A204.1 (cell line): ENCODE measurements around the gene MYOM1.

ENCODE experiments used
- FAIRE-seq: peaks from 2 replicates; lab custom pipeline; 2012; peaks lifted over from hg19 to GRCh38; lab: Jason Lieb, UNC

Gene MYOM1

GRCh38 chr18:3115447-3116030 is 104.2 kb downstream of the MYOM1 start:
- FAIRE-seq = no peak

GRCh38 chr18:3114451-3114850 is 105.3 kb downstream of the MYOM1 start:
- FAIRE-seq = no peak

GRCh38 chr18:3114026-3114425 is 105.7 kb downstream of the MYOM1 start:
- no peak for FAIRE-seq

GRCh38 chr18:3111523-3112240 is 108.1 kb downstream of the MYOM1 start:
- FAIRE-seq = no peak

- no peak for FAIRE-seq
These were observed 109.6 kb downstream of the MYOM1 start for GRCh38 chr18:3110034-3110752.

- no peak for FAIRE-seq
These were observed 112.0 kb downstream of the MYOM1 start for GRCh38 chr18:3107740-3108151.

- FAIRE-seq = no peak
These were observed 115.3 kb downstream of the MYOM1 start for GRCh38 chr18:3104190-3105054.

GRCh38 chr18:3103576-3103975 is 116.2 kb downstream of the MYOM1 start:
- FAIRE-seq = no peak

- no peak for FAIRE-seq
These were observed 116.8 kb downstream of the MYOM1 start for GRCh38 chr18:3102983-3103382.

- FAIRE-seq = no peak
These were observed 119.2 kb downstream of the MYOM1 start for GRCh38 chr18:3100498-3101132.

GRCh38 chr18:3099327-3099726 is 120.4 kb downstream of the MYOM1 start:
- FAIRE-seq = no peak

GRCh38 chr18:3097082-3097481 is 122.7 kb downstream of the MYOM1 start:
- FAIRE-seq = no peak

- no peak for FAIRE-seq
These were observed 123.8 kb downstream of the MYOM1 start for GRCh38 chr18:3095921-3096320.

- FAIRE-seq = no peak
These were observed 125.5 kb downstream of the MYOM1 start for GRCh38 chr18:3094338-3094684.

- FAIRE-seq = no peak
These were observed 126.0 kb downstream of the MYOM1 start for GRCh38 chr18:3093624-3094337.

- FAIRE-seq = no peak
These were observed 127.0 kb downstream of the MYOM1 start for GRCh38 chr18:3092727-3093126.

- FAIRE-seq = no peak
These were observed 130.2 kb downstream of the MYOM1 start for GRCh38 chr18:3089579-3089978.

- no peak for FAIRE-seq
These were observed 131.3 kb downstream of the MYOM1 start for GRCh38 chr18:3088449-3088848.

GRCh38 chr18:3086871-3087270 is 132.9 kb downstream of the MYOM1 start:
- no peak for FAIRE-seq

GRCh38 chr18:3085612-3086011 is 134.2 kb downstream of the MYOM1 start:
- no peak for FAIRE-seq

GRCh38 chr18:3084206-3084605 is 135.6 kb downstream of the MYOM1 start:
- no peak for FAIRE-seq

GRCh38 chr18:3083766-3084165 is 136.0 kb downstream of the MYOM1 start:
- FAIRE-seq = no peak
